ENCODE results near the gene C17orf58. TPM values are rescaled to one million over a fixed set of nuclear protein-coding genes. Genes with fewer than 3 reads are reported as not detected.
"Not testable (repeated sequence)": the region's sequence is repeated elsewhere in the genome, so short reads cannot be mapped to it uniquely, and the experiment has no call there.

Gene C17orf58
- total RNA-seq, 3 donors from 2014 or later: 6.4 to 11.1 (median 8.4) TPM

DNA sequence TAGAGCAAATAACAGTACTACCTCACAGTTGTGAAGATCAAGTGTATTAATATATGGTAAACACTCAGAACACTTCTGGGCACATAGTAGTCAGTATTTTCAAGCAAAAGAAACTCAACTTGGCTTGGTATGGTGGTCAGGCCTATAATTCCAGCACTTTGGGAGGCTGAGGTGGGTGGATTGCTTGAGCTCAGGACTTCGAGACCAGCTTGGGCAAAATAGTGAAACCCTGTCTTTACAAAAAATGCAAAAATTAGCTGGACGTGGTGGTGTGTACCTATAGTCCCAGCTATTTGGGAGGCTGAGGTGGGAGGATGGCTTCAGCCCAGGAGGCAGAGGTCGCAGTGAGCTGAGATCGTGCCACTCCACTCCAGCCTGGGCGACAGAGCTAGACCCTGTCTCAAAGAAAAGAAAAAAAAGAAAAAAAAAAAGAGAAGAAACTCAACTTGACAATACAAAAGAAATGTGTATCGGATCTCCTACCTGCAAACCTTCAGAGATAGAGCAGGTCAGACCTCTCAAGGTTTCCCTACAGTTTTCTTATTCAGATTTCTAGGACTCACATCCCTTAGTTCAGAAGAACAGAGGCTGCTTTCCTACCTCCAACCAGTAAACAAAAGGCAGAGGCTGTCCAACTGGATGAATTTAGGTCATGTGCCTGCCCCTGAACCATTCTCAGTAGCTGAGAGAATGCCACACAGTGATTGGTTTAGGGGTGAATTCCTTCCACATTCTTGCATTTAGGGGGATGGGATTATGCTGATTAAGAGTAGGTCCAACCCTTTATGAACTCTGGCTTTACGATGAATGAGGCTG, 37.6 kb upstream of the C17orf58 start:
- no peak overlapping the region for H3K4me3 ChIP-seq
- intact Hi-C loops (cut with DNase I, micrococcal nuclease): no loop called here
- H3K4me1 ChIP-seq (ENCODE audit: low read depth): peaks cover 10% of the 10 kb centered on the region
- no peaks in the 10 kb centered on the region for H3K36me3 ChIP-seq (ENCODE audit: low read depth)
- no peak for DNase-seq
- H3K9me3 ChIP-seq: no peaks in the 10 kb centered on the region
- TF ChIP-seq, protein P1, sequence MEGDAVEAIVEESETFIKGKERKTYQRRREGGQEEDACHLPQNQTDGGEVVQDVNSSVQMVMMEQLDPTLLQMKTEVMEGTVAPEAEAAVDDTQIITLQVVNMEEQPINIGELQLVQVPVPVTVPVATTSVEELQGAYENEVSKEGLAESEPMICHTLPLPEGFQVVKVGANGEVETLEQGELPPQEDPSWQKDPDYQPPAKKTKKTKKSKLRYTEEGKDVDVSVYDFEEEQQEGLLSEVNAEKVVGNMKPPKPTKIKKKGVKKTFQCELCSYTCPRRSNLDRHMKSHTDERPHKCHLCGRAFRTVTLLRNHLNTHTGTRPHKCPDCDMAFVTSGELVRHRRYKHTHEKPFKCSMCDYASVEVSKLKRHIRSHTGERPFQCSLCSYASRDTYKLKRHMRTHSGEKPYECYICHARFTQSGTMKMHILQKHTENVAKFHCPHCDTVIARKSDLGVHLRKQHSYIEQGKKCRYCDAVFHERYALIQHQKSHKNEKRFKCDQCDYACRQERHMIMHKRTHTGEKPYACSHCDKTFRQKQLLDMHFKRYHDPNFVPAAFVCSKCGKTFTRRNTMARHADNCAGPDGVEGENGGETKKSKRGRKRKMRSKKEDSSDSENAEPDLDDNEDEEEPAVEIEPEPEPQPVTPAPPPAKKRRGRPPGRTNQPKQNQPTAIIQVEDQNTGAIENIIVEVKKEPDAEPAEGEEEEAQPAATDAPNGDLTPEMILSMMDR (IDR thresholded peaks at IDR 0.05): no peak
- no peak for ATAC-seq

DNA sequence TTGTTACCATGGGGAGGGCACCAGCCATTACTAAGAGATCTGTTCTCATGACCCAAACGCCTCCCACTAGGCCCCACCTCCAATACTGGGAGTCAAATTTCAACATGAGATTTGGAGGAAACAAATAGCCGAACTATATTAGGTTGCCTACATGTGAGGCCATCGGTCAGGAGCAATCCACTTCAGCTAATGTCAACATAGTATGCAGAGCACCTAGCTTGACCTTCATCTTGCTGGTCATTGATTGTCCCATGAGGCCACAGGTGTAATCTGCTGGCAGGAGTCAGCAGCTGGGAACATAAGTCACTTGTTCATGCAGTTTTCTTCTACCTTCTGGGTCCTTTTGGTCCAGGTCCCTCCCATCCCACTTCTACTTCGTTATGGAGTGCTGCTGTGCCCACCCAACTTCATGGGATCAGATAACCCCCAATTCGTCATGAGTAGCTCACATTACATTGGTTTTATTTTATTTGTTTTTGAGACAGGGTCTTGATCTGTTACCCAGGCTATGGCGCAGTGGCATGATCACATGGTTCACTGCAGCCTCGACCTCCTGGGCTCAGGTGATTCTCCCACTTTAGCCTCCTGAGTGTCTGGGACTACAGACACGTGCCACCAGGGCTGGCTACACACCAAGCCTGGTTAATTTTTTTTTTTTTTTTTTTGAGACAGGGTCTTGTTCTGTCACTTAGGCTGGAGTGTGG, 33.4 kb upstream of the C17orf58 start:
- TF ChIP-seq, protein P1 (IDR thresholded peaks at IDR 0.05): no peak
- intact Hi-C loops (cut with DNase I, micrococcal nuclease): no loop called here
- Histone ChIP-seq H3K36me3 (ENCODE audit: low read depth) (no peaks in the 10 kb centered on the region), H3K9me3 (no peaks in the 10 kb centered on the region), H3K4me3 (no peak overlapping the region), H3K4me1 (ENCODE audit: low read depth) (no peaks in the 10 kb centered on the region)
- ATAC-seq: no peak
- DNase-seq: no peak

DNA sequence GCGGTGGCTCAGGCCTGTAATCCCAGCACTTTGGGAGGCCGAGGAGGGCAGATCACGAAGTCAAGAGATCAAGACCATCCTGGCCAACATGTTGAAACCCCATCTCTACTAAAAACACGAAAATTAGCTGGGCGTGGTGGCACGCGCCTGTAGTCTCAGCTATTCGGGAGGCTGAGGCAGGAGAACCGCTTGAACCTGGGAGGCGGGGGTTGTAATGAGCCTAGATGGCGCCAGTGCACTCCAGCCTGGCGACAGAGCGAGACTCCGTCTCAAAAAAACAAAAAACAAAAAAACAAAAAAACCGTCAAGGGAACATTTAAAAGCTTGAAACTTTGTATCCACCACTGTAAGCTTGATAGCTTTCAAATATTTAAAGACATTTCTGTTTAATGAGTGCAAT, 26.3 kb upstream of the C17orf58 start:
- ATAC-seq; H3K36me3 ChIP-seq (ENCODE audit: low read depth); H3K4me3 ChIP-seq; intact Hi-C loops (cut with DNase I, micrococcal nuclease); H3K4me1 ChIP-seq (ENCODE audit: low read depth); DNase-seq; H3K9me3 ChIP-seq: not testable (repeated sequence)

DNA sequence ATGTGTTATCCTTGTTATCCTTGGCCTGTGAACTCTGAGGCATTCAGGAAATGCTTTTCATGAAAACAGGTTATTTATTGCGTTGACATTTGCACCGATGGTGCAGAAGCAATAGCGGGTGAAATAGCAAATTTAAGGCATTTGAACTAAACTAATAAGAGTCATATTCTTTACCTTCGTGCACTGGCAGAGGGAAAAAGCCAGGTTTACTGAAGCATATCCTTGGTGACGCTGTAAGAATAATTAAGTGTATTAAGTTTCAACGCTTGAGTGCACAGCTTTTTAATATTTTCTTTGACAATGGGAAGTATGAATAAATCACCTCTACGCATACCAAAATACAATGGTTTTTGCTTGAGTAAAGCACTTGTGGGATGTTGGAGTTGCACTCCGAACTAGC, 25.7 kb upstream of the C17orf58 start:
- no peak overlapping the region for H3K4me3 ChIP-seq
- DNase-seq (no peak), ATAC-seq (no peak)
- TF ChIP-seq, protein P1 (IDR thresholded peaks at IDR 0.05): no peak
- peaks cover 6% of the 10 kb centered on the region for H3K4me1 ChIP-seq (ENCODE audit: low read depth)
- H3K36me3 ChIP-seq (ENCODE audit: low read depth): no peaks in the 10 kb centered on the region
- H3K9me3 ChIP-seq: no peaks in the 10 kb centered on the region
- intact Hi-C loops (cut with DNase I, micrococcal nuclease): no loop called here

GRCh38 chr17:68020791-68021190, 24.5 kb upstream of the C17orf58 start:
- ATAC-seq; DNase-seq; H3K9me3 ChIP-seq; H3K4me1 ChIP-seq (ENCODE audit: low read depth); H3K4me3 ChIP-seq; intact Hi-C loops (cut with DNase I, micrococcal nuclease); H3K36me3 ChIP-seq (ENCODE audit: low read depth): not testable (repeated sequence)

- intact Hi-C loops (cut with DNase I, micrococcal nuclease): no loop called here
- Histone ChIP-seq H3K36me3 (ENCODE audit: low read depth) (no peaks in the 10 kb centered on the region), H3K4me3 (peak overlapping the region; percentile 33), H3K4me1 (ENCODE audit: low read depth) (peaks cover 6% of the 10 kb centered on the region), H3K9me3 (no peaks in the 10 kb centered on the region)
- ATAC-seq (peak; percentile 47), DNase-seq (no peak)
- TF ChIP-seq, protein P1 (IDR thresholded peaks at IDR 0.05): no peak
Observed at GRCh38 chr17:68020409-68020756, 24.1 kb upstream of the C17orf58 start.

Measured in mucosa of descending colon (tissue), 3 donors.